AG08396 (cell line): ENCODE data around the gene TDRD7.
A peak's percentile ranks its signal among the peaks of the same experiment; 100 is the strongest.
"Not testable (repeated sequence)": the region's sequence is repeated elsewhere in the genome, so short reads cannot be mapped to it uniquely, and the experiment has no call there.

Source experiments
- DNase-seq: peaks from one replicate; pipeline ENCODE4 v3.0.0; 2012; ENCODE audit warnings: low spot score, mixed read lengths

Gene TDRD7

GRCh38 chr9:97479496-97480159 is 67.7 kb downstream of the TDRD7 start:
- no peak for DNase-seq

- DNase-seq, result no peak
These were observed 68.3 kb downstream of the TDRD7 start for GRCh38 chr9:97480174-97480573.

GRCh38 chr9:97480749-97481148 is 68.9 kb downstream of the TDRD7 start:
- DNase-seq, result no peak

GRCh38 chr9:97484134-97484533 is 72.2 kb downstream of the TDRD7 start:
- DNase-seq, result no peak

GRCh38 chr9:97487107-97487506 is 75.2 kb downstream of the TDRD7 start:
- no peak for DNase-seq

GRCh38 chr9:97487861-97488260 is 76.0 kb downstream of the TDRD7 start:
- no peak for DNase-seq

GRCh38 chr9:97491216-97491999 is 79.5 kb downstream of the TDRD7 start:
- DNase-seq, result no peak

- not testable (repeated sequence) for DNase-seq
These were observed 85.9 kb downstream of the TDRD7 start for GRCh38 chr9:97497558-97498375.

GRCh38 chr9:97498846-97499245 is 87.0 kb downstream of the TDRD7 start:
- not testable (repeated sequence) for DNase-seq

GRCh38 chr9:97500263-97500662 is 88.4 kb downstream of the TDRD7 start:
- no peak for DNase-seq

GRCh38 chr9:97500765-97501176 is 88.9 kb downstream of the TDRD7 start:
- DNase-seq, result no peak

GRCh38 chr9:97501177-97501971 is 89.5 kb downstream of the TDRD7 start, which contains the start of gene TMOD1:
TSS of gene TMOD1 (plus strand) at chr9:97501666. CDS start at chr9:97524189, 22,523 bp downstream.
- peak; percentile 95 for DNase-seq

- no peak for DNase-seq
These were observed 90.0 kb downstream of the TDRD7 start for GRCh38 chr9:97501972-97502221.

- DNase-seq, result no peak
These were observed 90.5 kb downstream of the TDRD7 start for GRCh38 chr9:97502222-97502983.

- DNase-seq, result no peak
These were observed 91.3 kb downstream of the TDRD7 start for GRCh38 chr9:97502984-97503861.

- DNase-seq, result no peak
These were observed 91.9 kb downstream of the TDRD7 start for GRCh38 chr9:97503862-97504210.

- DNase-seq, result peak; percentile 51
These were observed 92.7 kb downstream of the TDRD7 start for GRCh38 chr9:97504381-97505216.

GRCh38 chr9:97505845-97506244 is 93.9 kb downstream of the TDRD7 start:
- no peak for DNase-seq

- no peak for DNase-seq
These were observed 94.4 kb downstream of the TDRD7 start for GRCh38 chr9:97506306-97506705.
